DND-41 (cell line): ENCODE data around the gene TRH.

ENCODE experiments used
- EZH2 ChIP-seq: IDR thresholded peaks from 3 replicates; pipeline ENCODE4 v1.6.1; 2012; ENCODE audit warnings: borderline replicate concordance, low read depth, mild to moderate bottlenecking, moderate library complexity, low read length, inconsistent platforms; ENCODE audit not compliant: severe bottlenecking
- TF ChIP-seq, protein P1 (sequence below): IDR thresholded peaks from 2 replicates; pipeline ENCODE4 v1.5.1; 2012; ENCODE audit warnings: borderline replicate concordance, low read length, moderate library complexity, mild to moderate bottlenecking; ENCODE audit not compliant: poor library complexity, severe bottlenecking; ENCODE audit errors: extremely low read depth

- TF ChIP-seq, protein P1, sequence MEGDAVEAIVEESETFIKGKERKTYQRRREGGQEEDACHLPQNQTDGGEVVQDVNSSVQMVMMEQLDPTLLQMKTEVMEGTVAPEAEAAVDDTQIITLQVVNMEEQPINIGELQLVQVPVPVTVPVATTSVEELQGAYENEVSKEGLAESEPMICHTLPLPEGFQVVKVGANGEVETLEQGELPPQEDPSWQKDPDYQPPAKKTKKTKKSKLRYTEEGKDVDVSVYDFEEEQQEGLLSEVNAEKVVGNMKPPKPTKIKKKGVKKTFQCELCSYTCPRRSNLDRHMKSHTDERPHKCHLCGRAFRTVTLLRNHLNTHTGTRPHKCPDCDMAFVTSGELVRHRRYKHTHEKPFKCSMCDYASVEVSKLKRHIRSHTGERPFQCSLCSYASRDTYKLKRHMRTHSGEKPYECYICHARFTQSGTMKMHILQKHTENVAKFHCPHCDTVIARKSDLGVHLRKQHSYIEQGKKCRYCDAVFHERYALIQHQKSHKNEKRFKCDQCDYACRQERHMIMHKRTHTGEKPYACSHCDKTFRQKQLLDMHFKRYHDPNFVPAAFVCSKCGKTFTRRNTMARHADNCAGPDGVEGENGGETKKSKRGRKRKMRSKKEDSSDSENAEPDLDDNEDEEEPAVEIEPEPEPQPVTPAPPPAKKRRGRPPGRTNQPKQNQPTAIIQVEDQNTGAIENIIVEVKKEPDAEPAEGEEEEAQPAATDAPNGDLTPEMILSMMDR, result no peak
- no peak for TF ChIP-seq EZH2
These were observed 36.2 kb upstream of the TRH start for GRCh38 chr3:129938140-129938930.
